Memory B cell (primary cell): ENCODE results near the gene ZNF35.
A peak's percentile ranks its signal among the peaks of the same experiment; 100 is the strongest.
"Not testable (repeated sequence)": the region's sequence is repeated elsewhere in the genome, so short reads cannot be mapped to it uniquely, and the experiment has no call there.

ENCODE experiments used
- ATAC-seq: fragments of 150-1000 bp; cut with Tn5 transposase; 2 replicates; pipeline ENCODE4 v1.10.0; 2021; ENCODE audit warnings: low read depth, mild to moderate bottlenecking, moderate library complexity
- DNase-seq, 2 donors: peaks; one replicate each; pipeline ENCODE4 v3.0.0; 2022; ENCODE audit warnings: low spot score in 2 of 2
- H3K27ac Mint-ChIP-seq: one replicate; pipeline ENCODE4 v1.8.0; 2022; ENCODE audit warnings: mild to moderate bottlenecking, moderate library complexity, mixed read lengths
- H3K27me3 Mint-ChIP-seq: one replicate; pipeline ENCODE4 v1.8.0; 2022; ENCODE audit warnings: mixed read lengths
- H3K36me3 Mint-ChIP-seq: one replicate; pipeline ENCODE4 v1.8.0; 2022; ENCODE audit warnings: mild to moderate bottlenecking, mixed read lengths
- H3K4me1 Mint-ChIP-seq: one replicate; pipeline ENCODE4 v1.8.0; 2022; ENCODE audit warnings: mixed read lengths
- H3K4me3 Mint-ChIP-seq: one replicate; pipeline ENCODE4 v1.8.0; 2022; ENCODE audit warnings: mild to moderate bottlenecking, moderate library complexity, mixed read lengths
- H3K9me3 Mint-ChIP-seq: one replicate; pipeline ENCODE4 v1.8.0; 2022; ENCODE audit warnings: mixed read lengths

ZNF35 gene

DNA sequence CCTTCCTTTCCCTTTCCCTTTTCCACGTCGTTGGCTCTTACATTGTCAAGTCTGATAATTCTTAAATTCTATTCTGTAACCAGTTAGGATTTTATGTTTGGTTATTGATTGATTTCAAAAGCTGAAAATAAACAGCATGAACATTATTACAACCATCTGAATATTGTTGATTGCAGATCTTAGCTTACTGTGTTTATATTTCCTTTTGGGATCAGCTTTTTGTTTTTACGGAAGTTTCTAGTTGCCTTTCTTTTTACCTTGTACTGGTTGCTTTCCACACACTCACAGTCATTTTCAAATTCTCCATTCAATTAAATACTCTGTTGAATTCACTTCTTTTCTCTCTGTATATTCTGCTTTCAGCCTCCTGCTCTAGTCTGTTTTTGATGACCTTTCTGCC is 16.6 kb downstream of the ZNF35 start:
- no peak for ATAC-seq
- Mint-ChIP-seq H3K36me3 (peaks cover 19% of the 10 kb centered on the region), H3K27me3 (no peaks in the 10 kb centered on the region), H3K4me1 (peaks cover 2% of the 10 kb centered on the region), H3K9me3 (peaks cover 11% of the 10 kb centered on the region), H3K27ac (no peak overlapping the region), H3K4me3 (no peak overlapping the region)
- no peak for DNase-seq

DNA sequence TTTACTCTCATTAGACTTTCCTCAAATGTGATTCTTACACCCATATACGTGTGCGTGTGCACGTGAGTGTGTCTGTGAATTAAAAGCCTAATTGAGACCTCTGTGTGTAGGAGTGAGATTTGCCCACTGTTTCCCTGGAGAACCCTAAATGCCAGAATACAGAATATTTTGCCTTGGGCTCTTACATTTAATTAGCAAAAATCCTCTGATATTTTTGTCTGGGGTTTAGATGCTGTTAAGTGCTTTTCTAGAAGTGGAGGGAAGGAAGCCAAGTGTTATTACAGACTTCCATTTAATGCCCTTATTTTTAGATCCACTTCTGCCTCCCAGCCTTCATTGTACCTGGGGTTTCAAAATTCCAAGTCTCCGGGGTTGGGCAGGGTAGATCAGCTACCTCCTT is 17.8 kb downstream of the ZNF35 start:
- Mint-ChIP-seq H3K4me3 (no peak overlapping the region), H3K9me3 (peaks cover 10% of the 10 kb centered on the region), H3K27ac (no peak overlapping the region), H3K36me3 (peaks cover 12% of the 10 kb centered on the region), H3K27me3 (no peaks in the 10 kb centered on the region), H3K4me1 (peaks cover 2% of the 10 kb centered on the region)
- no peak for DNase-seq
- no peak for ATAC-seq

DNA sequence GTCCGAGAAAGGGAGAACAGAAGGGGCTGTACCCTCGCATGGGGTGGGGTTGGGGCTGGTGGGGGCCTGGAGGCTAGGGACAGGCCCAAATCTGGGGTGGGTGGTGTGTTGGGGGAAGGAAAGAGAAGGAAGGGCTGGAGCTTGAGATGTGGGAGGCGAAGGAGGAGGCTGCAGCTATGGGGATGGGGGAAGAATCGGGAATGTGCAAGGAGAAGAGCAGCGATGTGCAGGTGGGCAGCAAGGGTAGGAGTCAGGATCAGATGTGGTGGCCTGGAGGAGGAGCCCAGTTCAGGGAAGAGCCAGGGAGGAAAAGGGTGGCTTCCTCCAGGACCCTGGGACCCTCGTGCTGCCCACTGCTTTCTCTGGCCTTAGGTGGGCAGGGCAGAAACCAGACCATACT is 21.2 kb downstream of the ZNF35 start:
- Mint-ChIP-seq H3K9me3 (peaks cover 20% of the 10 kb centered on the region), H3K27me3 (no peaks in the 10 kb centered on the region), H3K4me1 (peaks cover 2% of the 10 kb centered on the region), H3K27ac (peak overlapping the region; percentile 59), H3K4me3 (no peak overlapping the region), H3K36me3 (peaks cover 19% of the 10 kb centered on the region)
- no peak for DNase-seq
- ATAC-seq: no peak

DNA sequence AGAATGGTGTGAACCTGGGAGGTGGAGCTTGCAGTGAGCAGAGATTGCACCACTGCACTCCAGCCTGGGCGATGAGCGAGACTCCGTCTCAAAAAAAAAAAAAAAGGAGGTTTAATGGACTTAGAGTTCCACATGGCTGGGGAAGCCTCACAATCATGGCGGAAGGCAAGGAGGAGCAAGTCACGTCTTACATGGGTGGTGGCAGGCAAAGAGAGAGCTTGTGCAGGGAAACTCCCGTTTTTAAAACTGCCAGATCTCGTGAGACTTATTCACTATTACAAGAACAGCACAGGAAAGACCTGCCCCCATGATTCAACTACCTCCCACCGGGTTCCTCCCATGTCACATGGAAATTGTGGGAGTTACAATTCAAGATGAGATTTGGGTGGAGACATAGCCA is 24.9 kb downstream of the ZNF35 start:
- peaks cover 15% of the 10 kb centered on the region for H3K9me3 Mint-ChIP-seq
- DNase-seq, H3K27me3 Mint-ChIP-seq, H3K27ac Mint-ChIP-seq, H3K4me3 Mint-ChIP-seq, H3K4me1 Mint-ChIP-seq, ATAC-seq: not testable (repeated sequence)
- H3K36me3 Mint-ChIP-seq: peaks cover 18% of the 10 kb centered on the region

DNA sequence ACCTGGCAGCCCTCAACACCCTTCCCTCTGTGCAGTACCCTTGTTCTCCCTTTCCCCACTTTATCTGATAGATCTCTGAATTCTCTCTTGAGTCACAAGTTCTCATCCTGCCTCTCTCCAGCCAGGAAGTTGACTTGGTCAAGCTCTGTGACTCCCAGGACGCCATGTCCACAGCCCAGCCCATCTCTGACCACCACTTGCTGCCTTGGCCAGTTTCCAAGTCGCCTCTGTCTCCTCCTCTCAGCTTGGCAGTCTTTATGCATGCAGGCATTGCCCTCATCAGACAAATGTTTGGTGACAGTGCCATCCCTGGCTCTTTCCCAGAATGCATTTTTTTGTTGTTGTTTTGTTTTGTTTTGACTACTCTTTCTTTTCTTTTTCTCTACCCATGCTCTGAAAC is 25.7 kb downstream of the ZNF35 start:
- Mint-ChIP-seq H3K4me3 (no peak overlapping the region), H3K27ac (no peak overlapping the region), H3K27me3 (no peaks in the 10 kb centered on the region), H3K9me3 (peaks cover 15% of the 10 kb centered on the region), H3K4me1 (peaks cover 2% of the 10 kb centered on the region), H3K36me3 (peaks cover 18% of the 10 kb centered on the region)
- DNase-seq (no peak), ATAC-seq (no peak)

DNA sequence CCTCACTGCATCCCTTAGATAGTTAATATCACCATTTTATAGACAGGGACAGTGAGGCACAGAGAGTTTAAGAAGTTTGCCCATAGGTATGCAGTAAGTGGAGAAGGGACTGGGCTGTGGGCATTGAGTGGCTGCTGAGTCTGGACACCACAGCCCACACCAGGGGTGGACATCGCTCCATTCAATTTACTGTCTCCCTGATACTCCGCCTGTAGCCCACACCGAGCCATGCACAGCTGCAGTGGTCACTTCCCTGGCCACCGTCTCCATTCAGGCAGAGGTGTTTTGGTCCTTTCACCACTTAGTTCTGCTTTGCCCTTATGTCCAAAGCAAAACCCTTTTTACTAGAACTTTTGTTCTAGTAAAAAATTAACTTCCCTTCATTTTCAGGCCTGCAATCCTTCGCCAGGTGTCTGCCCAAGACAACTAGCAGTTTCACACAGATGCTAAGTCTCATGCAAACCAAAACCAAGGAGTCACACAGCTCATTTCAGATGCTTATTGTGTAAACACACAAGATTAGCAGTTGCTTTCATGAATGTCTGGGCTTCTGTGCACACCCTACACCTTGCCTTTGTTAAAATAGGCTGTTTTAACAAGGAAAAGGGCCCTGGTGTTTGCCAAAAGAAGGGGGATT is 30.1 kb downstream of the ZNF35 start:
- ATAC-seq: no peak
- peaks cover 33% of the 10 kb centered on the region for H3K36me3 Mint-ChIP-seq
- no peaks in the 10 kb centered on the region for H3K27me3 Mint-ChIP-seq
- no peak overlapping the region for H3K4me3 Mint-ChIP-seq
- no peak for DNase-seq
- H3K27ac Mint-ChIP-seq: no peak overlapping the region
- H3K4me1 Mint-ChIP-seq: no peaks in the 10 kb centered on the region
- peaks cover 13% of the 10 kb centered on the region for H3K9me3 Mint-ChIP-seq

DNA sequence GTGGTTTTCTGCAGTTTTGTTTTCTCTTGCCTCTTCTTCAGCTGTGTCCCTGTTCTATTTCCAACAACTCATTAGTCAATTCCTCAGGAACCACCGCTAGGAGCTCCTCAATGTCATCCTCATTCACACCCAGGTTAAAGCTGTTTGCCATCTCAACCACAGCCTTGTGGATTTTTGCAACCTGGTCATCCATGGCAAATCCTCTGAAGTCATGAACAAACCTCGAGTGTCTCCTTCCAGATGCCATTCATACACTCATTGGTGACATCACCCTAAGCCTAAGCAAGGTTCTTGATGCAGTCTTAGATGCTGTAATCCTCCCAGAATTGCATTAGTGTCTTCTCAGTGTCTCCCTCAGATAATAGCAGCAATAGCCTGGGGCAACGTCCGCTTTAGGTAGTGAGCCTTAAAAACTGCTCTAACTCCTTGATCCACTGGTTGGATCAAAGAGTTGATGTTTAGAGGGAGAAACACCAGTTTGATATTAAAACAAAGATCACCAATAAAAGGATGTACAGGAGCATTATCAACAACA is 32.5 kb downstream of the ZNF35 start:
- H3K27ac Mint-ChIP-seq: no peak overlapping the region
- H3K27me3 Mint-ChIP-seq: no peaks in the 10 kb centered on the region
- H3K36me3 Mint-ChIP-seq: peaks cover 39% of the 10 kb centered on the region
- DNase-seq (no peak), ATAC-seq (no peak)
- peaks cover 10% of the 10 kb centered on the region for H3K9me3 Mint-ChIP-seq
- peaks cover 8% of the 10 kb centered on the region for H3K4me1 Mint-ChIP-seq
- H3K4me3 Mint-ChIP-seq: no peak overlapping the region

DNA sequence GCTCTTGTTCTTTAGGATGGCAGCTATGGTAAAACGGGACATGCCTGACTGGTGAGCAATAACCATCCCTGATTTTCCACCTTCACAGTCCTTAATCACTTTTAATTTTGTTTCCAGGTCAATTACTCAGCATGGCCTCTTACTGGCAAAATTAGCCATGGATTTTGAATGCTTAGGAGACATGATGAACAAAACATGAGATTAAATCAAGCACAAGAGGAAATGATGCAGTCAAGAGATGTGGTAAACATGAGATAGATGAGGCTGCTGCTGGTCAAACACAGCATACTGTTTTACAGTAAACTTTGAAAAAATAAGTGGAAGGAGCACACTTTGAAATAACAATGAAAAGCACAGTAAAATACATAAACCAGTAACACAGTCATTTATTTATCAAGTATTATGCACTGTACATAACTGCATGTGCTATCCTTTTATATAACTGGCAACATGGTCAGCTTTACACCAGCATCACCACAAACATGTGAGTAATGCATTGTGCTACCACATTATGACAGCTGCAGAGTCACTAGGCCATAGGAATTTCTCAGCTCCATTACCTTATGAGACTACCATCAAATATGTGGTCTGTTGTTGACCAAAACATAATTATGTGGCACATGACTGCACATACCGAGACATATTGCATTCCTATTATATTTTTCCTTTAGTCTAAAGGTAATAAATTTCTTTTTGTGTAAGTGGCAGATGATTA is 33.8 kb downstream of the ZNF35 start:
- DNase-seq: no peak
- Mint-ChIP-seq H3K36me3 (peaks cover 39% of the 10 kb centered on the region), H3K4me3 (no peak overlapping the region), H3K4me1 (peaks cover 8% of the 10 kb centered on the region), H3K27ac (no peak overlapping the region), H3K9me3 (peaks cover 15% of the 10 kb centered on the region), H3K27me3 (peaks cover 3% of the 10 kb centered on the region)
- no peak for ATAC-seq

DNA sequence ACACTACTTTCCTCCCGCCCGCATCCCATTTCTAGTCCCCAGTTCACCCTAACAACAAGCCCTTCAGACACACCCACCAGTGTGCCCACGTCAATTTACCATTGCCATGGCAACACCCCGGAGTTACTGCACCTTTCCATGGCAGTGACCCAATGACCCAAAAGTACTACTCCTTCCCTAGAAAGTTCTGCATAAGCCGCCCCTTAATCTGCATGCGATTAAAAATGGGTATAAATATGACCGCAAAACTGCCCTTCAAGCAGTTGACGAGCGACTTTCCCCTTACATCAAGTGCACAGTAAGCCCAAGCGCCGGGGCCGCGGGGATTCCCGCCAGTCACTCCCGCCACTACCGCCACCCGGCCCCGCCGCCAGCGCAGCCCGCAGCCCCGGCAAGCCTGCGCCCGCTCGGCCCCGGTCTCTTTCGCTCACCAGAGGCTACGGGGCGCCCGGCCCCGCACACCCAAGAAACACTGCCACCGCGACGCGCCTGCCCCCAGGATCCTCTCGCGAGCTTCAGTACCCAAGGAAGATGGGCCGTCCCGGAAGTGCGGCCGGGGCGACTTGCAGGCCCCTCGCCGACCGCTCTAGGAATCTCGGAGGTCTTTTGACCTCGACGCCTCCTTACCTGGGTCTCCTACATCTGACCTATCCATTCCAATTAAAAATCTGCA is 36.7 kb downstream of the ZNF35 start:
- Mint-ChIP-seq H3K36me3 (peaks cover 43% of the 10 kb centered on the region), H3K9me3 (peaks cover 20% of the 10 kb centered on the region), H3K27me3 (peaks cover 18% of the 10 kb centered on the region), H3K4me3 (peak overlapping the region; percentile 81), H3K27ac (peak overlapping the region; percentile 87), H3K4me1 (peaks cover 8% of the 10 kb centered on the region)
- ATAC-seq (peak; percentile 88), DNase-seq (peak; percentile 54 to 63)

DNA sequence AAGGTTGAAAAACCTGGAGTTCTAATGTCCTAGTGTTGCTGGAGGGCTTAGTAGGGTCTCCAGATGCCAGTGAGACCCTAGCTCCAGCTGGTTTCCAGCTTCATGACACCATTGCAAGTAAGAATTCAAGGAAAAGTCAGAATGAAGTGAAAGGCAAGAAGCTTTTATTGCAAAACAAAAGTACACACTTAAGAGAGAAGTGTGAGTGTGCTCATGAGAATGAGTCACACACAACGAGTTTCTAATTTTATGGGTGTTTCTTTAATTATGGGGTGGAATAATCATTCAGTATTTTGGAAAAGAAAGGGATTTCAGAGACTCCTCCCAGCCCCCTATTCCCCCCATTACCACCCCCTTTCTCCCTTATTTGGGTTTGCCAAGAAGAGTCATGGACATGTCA is 39.4 kb downstream of the ZNF35 start:
- peaks cover 23% of the 10 kb centered on the region for H3K9me3 Mint-ChIP-seq
- no peak overlapping the region for H3K4me3 Mint-ChIP-seq
- no peak for ATAC-seq
- peaks cover 8% of the 10 kb centered on the region for H3K4me1 Mint-ChIP-seq
- H3K27ac Mint-ChIP-seq: no peak overlapping the region
- H3K27me3 Mint-ChIP-seq: peaks cover 25% of the 10 kb centered on the region
- peaks cover 29% of the 10 kb centered on the region for H3K36me3 Mint-ChIP-seq
- DNase-seq: no peak
